ENCODE data around the gene LRBA.

- TF ChIP-seq POLR2A (IDR thresholded peaks at IDR 0.05; ENCODE audit: low read depth, low read length) (no peak), SPI1 (IDR thresholded peaks at IDR 0.05; ENCODE audit: low read depth, low read length) (no peak)
These were observed 589.9 kb downstream of the LRBA start for GRCh38 chr4:150425161-150425560.

All from GM12891 (cell line).